H1 (cell line): Measurements from ENCODE around the gene PIWIL1. TPM values are rescaled to one million over a fixed set of nuclear protein-coding genes. Genes with fewer than 3 reads are reported as not detected.

Source experiments
- CTCF ChIA-PET: fragments of 300-600 bp; sonication (Branson Sonifier 250); formaldehyde crosslinking; loops from one replicate; lab custom pipeline; 2021; ENCODE audit not compliant: partially characterized antibody; lab: Charles Lee
- POLR2A ChIA-PET: fragments of 300-600 bp; sonication (Branson Sonifier 250); formaldehyde crosslinking; loops from one replicate; lab custom pipeline; 2021; ENCODE audit warnings: inconsistent platforms; ENCODE audit not compliant: partially characterized antibody; lab: Charles Lee
- DNase-seq, 2 experiments: peaks; one replicate each; pipeline versions ENCODE4 v3.0.0 to v3.0.0-alpha.2; 2010 to 2022; ENCODE audit warnings: low spot score in 2 of 2, low read depth in 1 of 2, mixed read lengths in 1 of 2
- FAIRE-seq: peaks from 2 replicates; lab custom pipeline; 2011; peaks lifted over from hg19 to GRCh38; lab: Jason Lieb, UNC
- H2AFZ ChIP-seq: 2 replicates; pipeline ENCODE4 v1.8.1; 2012; ENCODE audit warnings: low read length, inconsistent platforms
- H2AK5ac ChIP-seq: 2 replicates; pipeline ENCODE4 v1.6.1; 2013; ENCODE audit warnings: low read depth, low read length
- H2BK120ac ChIP-seq: replicated peaks from 2 replicates; pipeline ENCODE3; 2013; ENCODE audit warnings: low read depth, low read length, inconsistent platforms
- H2BK12ac ChIP-seq: 2 replicates; pipeline ENCODE4 v1.6.1; 2013; ENCODE audit warnings: low read depth, low read length
- H2BK15ac ChIP-seq: 2 replicates; pipeline ENCODE4 v1.6.1; 2013; ENCODE audit warnings: low read length
- H2BK20ac ChIP-seq: 2 replicates; pipeline ENCODE4 v1.6.1; 2013; ENCODE audit warnings: low read length
- H2BK5ac ChIP-seq: 2 replicates; pipeline ENCODE4 v1.6.1; 2013; ENCODE audit warnings: low read depth, low read length
- H3K14ac ChIP-seq: 2 replicates; pipeline ENCODE4 v1.6.1; 2013; ENCODE audit warnings: inconsistent platforms; ENCODE audit not compliant: insufficient read length
- H3K18ac ChIP-seq: 2 replicates; pipeline ENCODE4 v1.6.1; 2013; ENCODE audit warnings: low read length; ENCODE audit errors: extremely low read depth
- H3K23ac ChIP-seq: 2 replicates; pipeline ENCODE4 v1.6.1; 2013; ENCODE audit warnings: inconsistent platforms; ENCODE audit not compliant: insufficient read length
- H3K23me2 ChIP-seq: 2 replicates; pipeline ENCODE4 v1.6.1; 2013; ENCODE audit warnings: low read depth, low read length
- H3K27ac ChIP-seq: 2 replicates; pipeline ENCODE4 v1.6.1; 2011; ENCODE audit warnings: low read depth, low read length, inconsistent platforms
- H3K27me3 ChIP-seq, 4 experiments: replicated peaks in 1 of 4; 1 replicate in 1 of 4; 2 replicates in 3 of 4; pipeline versions ENCODE4 v1.6.1 to v1.8.1; 2011 to 2013; ENCODE audit warnings: low read length in 3 of 4, mild to moderate bottlenecking in 3 of 4, inconsistent platforms in 2 of 4, mixed read lengths in 2 of 4, moderate library complexity in 1 of 4; ENCODE audit not compliant: control insufficient read depth in 3 of 4, insufficient read depth in 3 of 4; ENCODE audit errors: extremely low read depth in 1 of 4
- H3K36me3 ChIP-seq, 4 experiments: 2 replicates each; pipeline versions ENCODE4 v1.6.1 to v1.8.1; 2011 to 2013; ENCODE audit warnings: mild to moderate bottlenecking in 4 of 4, low read length in 3 of 4, moderate library complexity in 2 of 4, control low read depth in 1 of 4, inconsistent platforms in 1 of 4; ENCODE audit not compliant: insufficient read depth in 4 of 4, control insufficient read depth in 2 of 4
- H3K4ac ChIP-seq: replicated peaks from 2 replicates; pipeline ENCODE3; 2013; ENCODE audit warnings: low read length, low read depth, mixed read lengths, inconsistent platforms; ENCODE audit not compliant: insufficient read length
- H3K4me1 ChIP-seq, 4 experiments: replicated peaks in 1 of 4; 1 replicate in 1 of 4; 2 replicates in 3 of 4; pipeline versions ENCODE4 v1.6.1 to v1.8.1; 2011 to 2013; ENCODE audit warnings: low read length in 3 of 4, inconsistent platforms in 2 of 4, mixed read lengths in 1 of 4; ENCODE audit not compliant: insufficient read depth in 4 of 4, control insufficient read depth in 3 of 4
- H3K4me2 ChIP-seq, 2 experiments: 2 replicates each; pipeline versions ENCODE4 v1.6.1 to v1.8.1; 2011 to 2013; ENCODE audit warnings: low read depth in 2 of 2, low read length in 2 of 2, control low read depth in 1 of 2, inconsistent platforms in 1 of 2, mild to moderate bottlenecking in 1 of 2; ENCODE audit not compliant: insufficient read depth in 1 of 2
- H3K4me3 ChIP-seq, 4 experiments: fragments of 200-600, 300-600 bp in 1 of 4; sonication (generic), shearing (Covaris generic), sonication (Bioruptor Twin) in 1 of 4; 2 replicates each; pipeline versions ENCODE4 v1.5.1 to v1.8.1; 2011 to 2016; ENCODE audit warnings: low read length in 4 of 4, low read depth in 3 of 4, control low read depth in 2 of 4, inconsistent platforms in 2 of 4, mild to moderate bottlenecking in 2 of 4, mixed read lengths in 1 of 4, moderate library complexity in 1 of 4; ENCODE audit not compliant: insufficient read depth in 2 of 4; ENCODE audit errors: extremely low read depth in 1 of 4
- H3K56ac ChIP-seq: replicated peaks from 2 replicates; pipeline ENCODE3; 2013; ENCODE audit warnings: low read depth, mild to moderate bottlenecking, mixed read lengths, low read length, inconsistent platforms; ENCODE audit not compliant: insufficient read length
- H3K79me1 ChIP-seq: 2 replicates; pipeline ENCODE4 v1.6.1; 2013; ENCODE audit warnings: low read depth, low read length, control low read depth
- H3K79me2 ChIP-seq, 2 experiments: 2 replicates each; pipeline versions ENCODE4 v1.6.1 to v1.8.1; 2012 to 2013; ENCODE audit warnings: low read length in 2 of 2, mild to moderate bottlenecking in 2 of 2, inconsistent platforms in 1 of 2; ENCODE audit not compliant: insufficient read depth in 2 of 2, control insufficient read depth in 1 of 2
- H3K9ac ChIP-seq, 4 experiments: replicated peaks in 1 of 4; 1 replicate in 1 of 4; 2 replicates in 3 of 4; pipeline versions ENCODE4 v1.6.1 to v1.8.1; 2011 to 2013; ENCODE audit warnings: low read depth in 3 of 4, low read length in 3 of 4, control low read depth in 2 of 4, mild to moderate bottlenecking in 2 of 4, moderate library complexity in 2 of 4, inconsistent platforms in 1 of 4; ENCODE audit errors: extremely low read depth in 1 of 4
- H3K9me3 ChIP-seq, 2 experiments: 2 replicates each; pipeline versions ENCODE4 v1.6.1 to v1.8.1; 2012 to 2013; ENCODE audit warnings: mild to moderate bottlenecking in 2 of 2, moderate library complexity in 2 of 2, control low read depth in 1 of 2, inconsistent platforms in 1 of 2, low read depth in 1 of 2, low read length in 1 of 2, mixed read lengths in 1 of 2; ENCODE audit not compliant: insufficient read depth in 2 of 2
- H4K20me1 ChIP-seq, 2 experiments: replicated peaks in 1 of 2; 2 replicates each; pipeline versions ENCODE3 to v1.8.1; 2011 to 2013; ENCODE audit warnings: inconsistent platforms in 2 of 2, low read length in 2 of 2, mild to moderate bottlenecking in 1 of 2; ENCODE audit not compliant: insufficient read depth in 2 of 2, control insufficient read depth in 1 of 2
- H4K5ac ChIP-seq: 2 replicates; pipeline ENCODE4 v1.6.1; 2013; ENCODE audit warnings: low read length, low read depth, mixed read lengths, inconsistent platforms; ENCODE audit not compliant: insufficient read length
- H4K8ac ChIP-seq: 2 replicates; pipeline ENCODE4 v1.8.0; 2013; ENCODE audit warnings: mild to moderate bottlenecking, moderate library complexity, low read length, inconsistent platforms; ENCODE audit not compliant: insufficient read depth; ENCODE audit errors: extremely low read depth
- H4K91ac ChIP-seq: replicated peaks from 2 replicates; pipeline ENCODE3; 2013; ENCODE audit warnings: low read length, mixed read lengths, inconsistent platforms; ENCODE audit not compliant: insufficient read length
- BCL11A ChIP-seq, 2 experiments: IDR thresholded peaks; one replicate each; pipeline ENCODE4 v1.6.1; 2011; ENCODE audit warnings: low read depth in 2 of 2, low read length in 2 of 2, mild to moderate bottlenecking in 2 of 2
- EP300 ChIP-seq, 2 experiments: IDR thresholded peaks; 1 replicate in 1 of 2; 2 replicates in 1 of 2; pipeline ENCODE4 v1.6.1; 2011 to 2012; ENCODE audit warnings: low read depth in 2 of 2, low read length in 2 of 2, mild to moderate bottlenecking in 2 of 2, borderline replicate concordance in 1 of 2, inconsistent platforms in 1 of 2, moderate library complexity in 1 of 2
- EZH2 ChIP-seq: fragments of 200-600 bp; sonication (generic); IDR thresholded peaks from 2 replicates; pipeline ENCODE4 v1.7.1; 2012; ENCODE audit warnings: low read depth, mild to moderate bottlenecking, moderate library complexity, low read length, inconsistent platforms; ENCODE audit not compliant: severe bottlenecking
- GABPA ChIP-seq: IDR thresholded peaks from 2 replicates; pipeline ENCODE4 v1.6.1; 2011; ENCODE audit warnings: mild to moderate bottlenecking, low read length, moderate library complexity, borderline replicate concordance; ENCODE audit not compliant: insufficient read depth
- KDM5A ChIP-seq: fragments of 200-600 bp; IDR thresholded peaks from 2 replicates; pipeline ENCODE4 v1.7.1; 2012; ENCODE audit warnings: mild to moderate bottlenecking, low read length, inconsistent platforms, mixed read lengths
- NANOG ChIP-seq: IDR thresholded peaks from 2 replicates; pipeline ENCODE4 v1.6.1; 2011; ENCODE audit warnings: low read length, low read depth, mild to moderate bottlenecking, inconsistent platforms; ENCODE audit not compliant: insufficient read depth, poor library complexity, severe bottlenecking
- POU5F1 ChIP-seq: IDR thresholded peaks from 2 replicates; pipeline ENCODE4 v1.6.1; 2011; ENCODE audit warnings: low read depth, mild to moderate bottlenecking, low read length, moderate library complexity
- RXRA ChIP-seq: IDR thresholded peaks from 2 replicates; pipeline ENCODE4 v1.6.1; 2011; ENCODE audit warnings: low read depth, mild to moderate bottlenecking, low read length, moderate library complexity; ENCODE audit not compliant: insufficient read depth
- SAP30 ChIP-seq: fragments of 300-600 bp; sonication (generic); IDR thresholded peaks from 2 replicates; pipeline ENCODE4 v1.7.1; 2012; ENCODE audit warnings: low read length, moderate library complexity, mild to moderate bottlenecking, inconsistent platforms; ENCODE audit not compliant: insufficient read depth, insufficient replicate concordance
- SIRT6 ChIP-seq: IDR thresholded peaks from one replicate; pipeline ENCODE4 v1.7.1; 2012; ENCODE audit warnings: low read length, inconsistent platforms
- SP1 ChIP-seq: IDR thresholded peaks from 2 replicates; pipeline ENCODE4 v1.6.1; 2011; ENCODE audit warnings: low read depth, low read length
- SRF ChIP-seq: IDR thresholded peaks from 2 replicates; pipeline ENCODE4 v1.6.1; 2011; ENCODE audit warnings: mild to moderate bottlenecking, low read depth, low read length, moderate library complexity
- USF2 ChIP-seq: IDR thresholded peaks from 2 replicates; pipeline ENCODE4 v1.6.1; 2011; ENCODE audit warnings: low read length, improper control_type of control experiment
- YY1 ChIP-seq: IDR thresholded peaks from 2 replicates; pipeline ENCODE4 v1.6.1; 2011; ENCODE audit warnings: low read depth, mild to moderate bottlenecking, low read length
- polyA plus RNA-seq, 7 experiments: library from polyadenylated mRNA; depleted of rRNA in 3 of 7; stranded (reverse) in 5 of 7; unstranded in 2 of 7; fragments of >200 nt in 5 of 7; fragments of 200-250 nt in 2 of 7; gene quantifications; 1 replicate in 5 of 7; 2 replicates in 1 of 7; 4 replicates in 1 of 7; pipeline versions ENCODE4 v1.2.1 to v1.2.3, GENCODE V29; 2011 to 2013; ENCODE audit warnings: missing spikeins in 2 of 7, mixed read lengths in 2 of 7
- total RNA-seq: library from RNA; stranded (reverse); fragmentation: NEBNext Ultra II Directional; extraction: Animal tissue kit (Norgen Biotek cat#: 25700); gene quantifications from 2 replicates; pipeline ENCODE4 v1.2.1, GENCODE V29; 2021

Gene PIWIL1
- total and polyA plus RNA-seq, 2 of the 8 experiments (the other 6 are each of a cell fraction or from before 2014, with no cell fraction given) = not detected

DNA sequence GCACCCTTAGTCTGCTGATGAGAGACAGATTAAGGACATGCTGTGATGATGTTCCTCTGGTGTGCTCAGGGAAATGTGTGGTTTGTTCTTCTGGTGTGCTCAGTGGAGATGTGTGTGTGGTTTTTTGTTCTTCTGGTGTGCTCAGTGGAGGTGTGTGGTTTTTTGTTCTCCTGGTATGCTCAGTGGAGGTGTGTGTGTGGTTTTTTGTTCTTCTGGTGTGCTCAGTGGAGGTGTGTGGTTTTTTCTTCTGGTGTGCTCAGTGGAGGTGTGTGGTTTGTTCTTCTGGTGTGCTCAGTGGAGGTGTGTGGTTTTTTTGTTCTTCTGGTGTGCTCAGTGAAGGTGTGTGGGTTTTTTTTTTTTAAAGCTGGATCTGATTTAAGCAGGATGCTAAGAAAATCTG lies 15.4 kb downstream of the PIWIL1 start:
- Histone ChIP-seq H3K23ac (no peak overlapping the region), H3K36me3 (no peaks in the 10 kb centered on the region), H3K79me1 (no peaks in the 10 kb centered on the region), H2BK12ac (no peak overlapping the region), H2AFZ (no peak overlapping the region), H2AK5ac (no peak overlapping the region), H2BK20ac (no peak overlapping the region), H3K9ac (no peak overlapping the region), H3K18ac (no peak overlapping the region), H4K91ac (no peak overlapping the region), H3K4me3 (no peak overlapping the region), H4K8ac (no peak overlapping the region), H3K9me3 (no peaks in the 10 kb centered on the region), H3K4me2 (no peak overlapping the region), H3K56ac (no peak overlapping the region), H2BK15ac (no peak overlapping the region), H3K79me2 (no peaks in the 10 kb centered on the region), H2BK5ac (no peak overlapping the region), H3K23me2 (no peaks in the 10 kb centered on the region; the same call in 1 of the 2 replicates), H3K4me1 (no peaks in the 10 kb centered on the region), H3K27ac (no peak overlapping the region), H2BK120ac (no peak overlapping the region), H3K4ac (no peak overlapping the region), H4K20me1 (peaks cover 0 to 2% of the 10 kb centered on the region in 2 experiments), H3K27me3 (no peaks in the 10 kb centered on the region; a peak in 1 of 7 replicates), H4K5ac (no peak overlapping the region), H3K14ac (no peak overlapping the region)
- POLR2A ChIA-PET = no interaction called here
- no peak for DNase-seq
- CTCF ChIA-PET = no interaction called here
- no peak for FAIRE-seq
- TF ChIP-seq KDM5A (no peak), BCL11A (IDR thresholded peaks at IDR 0.05; ENCODE audit: low read depth in 2 of 2, low read length in 2 of 2) (no peak), POU5F1 (no peak), SIRT6 (no peak), EP300 (IDR thresholded peaks at IDR 0.05; ENCODE audit: borderline replicate concordance in 1 of 2, low read depth in 2 of 2, low read length in 2 of 2) (no peak), NANOG (no peak), RXRA (no peak), SP1 (no peak), SAP30 (no peak), USF2 (no peak), SRF (no peak), GABPA (no peak), EZH2 (no peak), YY1 (no peak)
